C4-2B (cell line): ENCODE results near the gene SH3RF3.

Experiments
- CTCF ChIP-seq: fragments of 450-650 bp; conservative IDR thresholded peaks from 2 replicates; pipeline ENCODE4 v1.5.1; 2017; ENCODE audit warnings: mild to moderate bottlenecking
- ZFX ChIP-seq: fragments of 450-650 bp; IDR thresholded peaks from 2 replicates; pipeline ENCODE4 v1.6.1; 2017

GRCh38 chr2:109336296-109336695 lies 207.3 kb downstream of the SH3RF3 start:
- TF ChIP-seq CTCF (no peak), ZFX (no peak)
